ENCODE results near the gene SCRN2.

Gene SCRN2

GRCh38 chr17:47840742-47841487 is at the start of gene SCRN2:
Gene SCRN2 (minus strand): TSS chr17:47841273. CDS start chr17:47840843, 430 bp downstream.
- Mint-ChIP-seq H3K36me3 (peaks cover 6% of the 10 kb centered on the region), H3K9me3 (no peaks in the 10 kb centered on the region), H3K4me1 (peaks cover 29% of the 10 kb centered on the region), H3K27ac (peak within 1 kb of the TSS; percentile 98), H3K4me3 (peak within 1 kb of the TSS; percentile 97)
- peak; percentile 97 to 99 for DNase-seq (ENCODE audit: low spot score in 2 of 2)
- ATAC-seq: peak; percentile 95

DNA sequence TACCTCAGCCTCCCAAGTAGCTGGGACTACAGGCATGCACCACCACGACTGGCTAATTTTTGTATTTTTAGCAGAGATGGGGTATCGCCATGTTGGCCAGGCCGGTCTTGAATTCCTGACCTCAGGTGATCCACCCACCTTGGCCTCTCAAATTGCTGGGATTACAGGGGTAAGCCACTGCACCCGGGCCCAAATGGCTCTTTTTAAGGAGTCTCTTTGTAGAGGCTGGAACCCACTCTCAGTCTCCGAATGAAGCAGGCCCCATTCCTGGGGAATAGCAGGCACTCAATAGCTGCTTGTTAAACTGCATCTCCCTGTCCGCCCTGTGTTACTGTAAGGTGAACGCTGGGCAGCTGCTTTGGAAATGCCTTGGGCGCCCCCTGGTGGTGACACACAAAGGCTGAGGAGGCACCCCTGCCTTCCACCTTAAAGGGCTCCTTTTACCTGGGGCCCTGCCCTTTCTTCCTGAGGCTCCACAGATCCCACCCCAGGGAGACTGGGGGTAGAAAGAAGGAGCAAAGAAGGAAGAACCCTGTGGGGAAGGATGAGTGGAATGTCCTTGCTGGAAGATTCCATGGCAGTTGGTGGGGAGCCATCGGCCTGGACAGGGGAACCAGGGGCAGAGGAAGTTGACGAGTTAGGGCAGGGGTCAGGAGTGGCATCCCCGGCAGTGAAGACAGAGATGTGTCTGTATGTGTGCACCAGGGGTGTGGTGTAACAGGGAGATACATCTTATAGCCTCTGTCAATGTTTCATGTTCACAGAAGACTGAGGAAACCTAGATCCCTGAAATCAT is 48.9 kb upstream of the SCRN2 start:
- DNase-seq (ENCODE audit: low spot score in 2 of 2) (peak; percentile 92 to 95), ATAC-seq (peak; percentile 97)
- H3K4me1 Mint-ChIP-seq: peaks cover 19% of the 10 kb centered on the region
- H3K36me3 Mint-ChIP-seq: no peaks in the 10 kb centered on the region
- no peak overlapping the region for H3K4me3 Mint-ChIP-seq
- H3K9me3 Mint-ChIP-seq: no peaks in the 10 kb centered on the region
- no peak overlapping the region for H3K27ac Mint-ChIP-seq

DNA sequence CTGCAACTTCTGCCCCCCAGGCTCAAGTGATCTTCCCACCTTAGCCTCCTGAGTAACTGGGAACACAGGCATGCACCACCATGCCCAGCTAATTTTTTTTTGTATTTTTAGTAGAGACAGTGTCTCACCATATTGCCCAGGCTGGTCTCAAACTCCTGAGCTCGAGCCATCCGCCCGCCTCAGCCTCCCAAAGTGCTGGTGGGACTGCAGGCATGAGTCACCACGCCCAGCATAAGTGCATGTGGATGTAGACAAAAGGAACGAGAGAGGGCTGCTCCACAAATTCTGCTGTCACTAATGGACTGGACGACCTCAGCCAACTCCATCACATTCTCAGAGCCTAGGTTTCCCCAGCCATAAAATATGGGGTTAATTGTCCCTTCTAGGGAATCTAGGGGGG is 47.2 kb upstream of the SCRN2 start:
- DNase-seq (ENCODE audit: low spot score in 2 of 2) (no peak), ATAC-seq (no peak)
- H3K4me3 Mint-ChIP-seq: no peak overlapping the region
- no peak overlapping the region for H3K27ac Mint-ChIP-seq
- H3K9me3 Mint-ChIP-seq: no peaks in the 10 kb centered on the region
- H3K4me1 Mint-ChIP-seq: peaks cover 8% of the 10 kb centered on the region
- no peaks in the 10 kb centered on the region for H3K36me3 Mint-ChIP-seq

- Mint-ChIP-seq H3K9me3 (no peaks in the 10 kb centered on the region), H3K4me1 (peaks cover 9% of the 10 kb centered on the region), H3K4me3 (no peak overlapping the region), H3K36me3 (no peaks in the 10 kb centered on the region), H3K27ac (no peak overlapping the region)
- DNase-seq (ENCODE audit: low spot score in 2 of 2) (no peak), ATAC-seq (no peak)
Observed at GRCh38 chr17:47884905-47885730, 44.0 kb upstream of the SCRN2 start.

- Mint-ChIP-seq H3K36me3 (no peaks in the 10 kb centered on the region), H3K27ac (no peak overlapping the region), H3K4me1 (peaks cover 6% of the 10 kb centered on the region), H3K9me3 (no peaks in the 10 kb centered on the region), H3K4me3 (no peak overlapping the region)
- DNase-seq (ENCODE audit: low spot score in 2 of 2) (no peak), ATAC-seq (no peak)
Observed at GRCh38 chr17:47884427-47884740, 43.3 kb upstream of the SCRN2 start.

- ATAC-seq: no peak
Observed at GRCh38 chr17:47883589-47884426, 42.7 kb upstream of the SCRN2 start.

DNA sequence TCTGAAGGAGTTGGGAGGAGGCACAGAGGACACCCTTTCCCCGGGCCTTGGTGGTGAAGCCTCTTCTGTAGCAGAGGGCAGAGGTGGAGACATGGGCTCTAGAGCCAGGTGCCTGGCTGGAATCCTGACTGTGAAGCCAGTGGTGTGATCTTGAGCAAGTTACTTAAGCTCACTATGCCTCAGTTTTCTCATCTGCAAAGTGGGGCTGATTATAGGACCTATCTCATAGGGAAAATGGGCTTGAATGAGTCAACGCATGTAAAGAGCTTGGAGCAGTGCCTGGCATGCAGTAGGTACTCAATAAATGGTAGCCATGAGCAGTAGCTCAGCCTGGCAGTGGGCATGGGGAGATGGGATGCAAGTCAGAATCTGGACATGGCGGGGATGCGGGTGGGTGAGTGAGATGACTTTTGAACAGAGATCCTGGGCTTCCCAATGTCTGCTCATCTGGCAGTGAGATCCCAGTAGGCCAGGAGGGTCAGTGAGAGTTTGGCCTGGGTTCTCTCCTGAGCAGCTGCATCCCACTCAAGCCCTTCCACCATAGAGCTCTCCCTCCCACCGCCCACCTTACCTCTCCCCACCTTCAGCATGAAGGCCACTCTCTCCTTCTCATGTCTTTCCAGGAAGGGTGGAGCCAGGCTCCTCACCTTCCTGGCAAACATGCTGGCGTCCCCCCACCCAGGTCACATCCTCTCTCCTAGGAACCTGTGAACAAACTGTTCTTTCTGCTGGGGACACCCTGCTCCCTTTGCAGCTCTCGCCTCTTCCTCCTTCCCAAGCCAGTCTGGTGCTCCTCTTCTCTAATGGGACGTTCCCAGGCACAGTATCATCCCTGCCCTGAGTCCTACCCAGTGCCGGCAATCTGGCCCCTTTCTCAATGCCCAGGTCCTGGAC is 41.9 kb upstream of the SCRN2 start:
- H3K27ac Mint-ChIP-seq: no peak overlapping the region

More at GRCh38 chr17:47883589-47884426, 42.7 kb upstream of the SCRN2 start:
- no peak overlapping the region for H3K4me3 Mint-ChIP-seq
- DNase-seq (ENCODE audit: low spot score in 2 of 2): no peak
- H3K9me3 Mint-ChIP-seq: no peaks in the 10 kb centered on the region
- no peak overlapping the region for H3K27ac Mint-ChIP-seq
- H3K4me1 Mint-ChIP-seq: peaks cover 11% of the 10 kb centered on the region
- H3K36me3 Mint-ChIP-seq: no peaks in the 10 kb centered on the region

DNA sequence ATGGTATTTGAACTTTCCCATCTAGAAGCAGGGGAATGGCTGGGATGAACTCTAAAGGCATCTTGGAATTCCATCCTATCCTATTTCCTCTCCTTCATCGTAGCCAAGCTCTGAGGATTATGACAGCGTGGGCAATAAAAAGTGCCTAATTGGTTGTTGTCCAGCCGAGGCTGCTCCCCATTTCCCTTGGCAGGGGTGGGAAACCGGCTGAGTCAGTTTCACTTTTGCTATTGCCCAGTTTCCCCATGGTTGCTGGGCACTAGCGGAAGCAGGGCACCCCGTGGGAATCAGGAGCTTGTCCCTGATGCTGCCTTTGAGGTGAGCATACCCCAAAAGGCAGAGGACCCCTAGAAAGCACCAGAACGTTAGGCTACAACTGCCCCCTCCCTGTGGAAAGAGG is 41.2 kb upstream of the SCRN2 start:
- Mint-ChIP-seq H3K36me3 (no peaks in the 10 kb centered on the region), H3K4me1 (peaks cover 13% of the 10 kb centered on the region), H3K27ac (no peak overlapping the region), H3K9me3 (no peaks in the 10 kb centered on the region), H3K4me3 (no peak overlapping the region)
- DNase-seq (ENCODE audit: low spot score in 2 of 2) (no peak), ATAC-seq (no peak)

More for the DNA sequence above, 41.9 kb upstream of the SCRN2 start:
- peaks cover 13% of the 10 kb centered on the region for H3K4me1 Mint-ChIP-seq
- DNase-seq (ENCODE audit: low spot score in 2 of 2) (no peak), ATAC-seq (no peak)
- H3K9me3 Mint-ChIP-seq: no peaks in the 10 kb centered on the region
- no peaks in the 10 kb centered on the region for H3K36me3 Mint-ChIP-seq
- no peak overlapping the region for H3K4me3 Mint-ChIP-seq

GRCh38 chr17:47879776-47880454 is 38.8 kb upstream of the SCRN2 start:
- Mint-ChIP-seq H3K9me3 (no peaks in the 10 kb centered on the region), H3K4me1 (peaks cover 13% of the 10 kb centered on the region), H3K36me3 (no peaks in the 10 kb centered on the region), H3K27ac (no peak overlapping the region), H3K4me3 (no peak overlapping the region)
- no peak for DNase-seq (ENCODE audit: low spot score in 2 of 2)
- no peak for ATAC-seq

DNA sequence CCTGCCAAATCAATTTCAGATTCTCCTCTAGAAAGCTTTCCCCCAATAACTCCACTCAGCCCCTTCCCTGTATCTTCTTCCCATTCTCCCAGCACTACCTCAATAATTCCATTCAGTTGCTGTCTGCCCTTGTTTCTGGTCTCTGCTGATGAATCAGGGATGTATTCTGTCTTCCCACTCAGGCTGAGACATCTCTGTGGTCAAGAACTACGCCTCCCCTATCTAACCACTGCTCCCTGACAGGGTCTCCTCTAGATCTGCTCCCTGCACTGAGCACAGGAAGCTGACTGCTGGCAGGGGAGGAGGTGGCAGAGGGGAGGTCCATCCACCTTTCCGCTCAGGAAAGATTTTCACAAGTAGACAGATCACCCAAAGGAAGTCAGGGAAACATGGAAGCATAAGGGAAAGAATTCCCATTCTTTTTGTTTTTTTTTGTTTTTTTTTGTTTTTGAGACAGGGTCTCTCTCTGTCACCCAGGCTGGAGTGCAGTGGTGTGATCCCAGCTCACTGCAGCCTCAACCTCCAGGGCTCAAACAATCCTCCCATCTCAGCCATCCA is 38.0 kb upstream of the SCRN2 start:
- no peaks in the 10 kb centered on the region for H3K36me3 Mint-ChIP-seq
- ATAC-seq (peak; percentile 94), DNase-seq (ENCODE audit: low spot score in 2 of 2) (no peak)
- H3K4me1 Mint-ChIP-seq: peaks cover 13% of the 10 kb centered on the region
- H3K9me3 Mint-ChIP-seq: no peaks in the 10 kb centered on the region
- H3K4me3 Mint-ChIP-seq: no peak overlapping the region
- no peak overlapping the region for H3K27ac Mint-ChIP-seq

DNA sequence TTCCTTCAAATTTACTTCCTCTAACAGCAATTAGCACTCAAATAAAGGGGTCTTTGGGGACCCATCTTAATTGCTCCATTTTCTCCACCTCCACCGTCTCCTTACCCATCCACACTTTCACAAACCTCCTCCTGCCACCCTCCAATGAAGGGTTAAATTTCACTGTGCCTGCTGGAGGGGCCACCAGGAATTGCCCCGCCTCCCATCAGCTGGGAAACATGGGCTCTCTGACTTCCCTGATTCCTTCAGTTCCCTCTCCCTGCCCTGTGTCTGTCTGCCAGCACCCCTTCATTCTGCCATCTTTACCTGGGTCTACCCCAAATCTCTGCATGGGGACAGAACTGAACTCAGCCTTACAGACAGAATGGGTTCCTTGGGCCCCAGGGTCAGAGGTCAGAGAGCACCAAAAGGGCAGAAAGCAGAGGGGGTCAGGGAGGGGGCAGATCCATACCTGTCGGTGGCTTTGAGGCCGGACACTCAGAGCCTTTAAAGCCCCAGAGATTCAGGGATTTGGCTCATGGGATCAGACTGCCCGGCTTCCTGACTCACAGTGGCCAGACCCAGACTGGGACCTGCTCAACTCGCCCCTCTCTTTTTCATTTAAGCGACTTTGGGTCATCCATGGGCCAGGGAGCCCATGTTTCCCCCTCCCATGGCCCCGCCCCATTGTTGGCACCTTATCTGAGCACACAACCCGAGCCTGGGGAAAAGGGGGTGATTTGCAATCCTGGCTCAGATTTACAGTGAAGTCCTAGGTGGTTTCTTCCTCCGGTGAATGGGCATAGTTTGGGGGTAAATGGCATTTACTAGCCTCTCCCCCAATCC is 37.3 kb upstream of the SCRN2 start:
- no peak for DNase-seq (ENCODE audit: low spot score in 2 of 2)
- no peaks in the 10 kb centered on the region for H3K9me3 Mint-ChIP-seq
- no peak overlapping the region for H3K4me3 Mint-ChIP-seq
- ATAC-seq: no peak
- no peak overlapping the region for H3K27ac Mint-ChIP-seq
- H3K36me3 Mint-ChIP-seq: no peaks in the 10 kb centered on the region
- peaks cover 11% of the 10 kb centered on the region for H3K4me1 Mint-ChIP-seq

DNA sequence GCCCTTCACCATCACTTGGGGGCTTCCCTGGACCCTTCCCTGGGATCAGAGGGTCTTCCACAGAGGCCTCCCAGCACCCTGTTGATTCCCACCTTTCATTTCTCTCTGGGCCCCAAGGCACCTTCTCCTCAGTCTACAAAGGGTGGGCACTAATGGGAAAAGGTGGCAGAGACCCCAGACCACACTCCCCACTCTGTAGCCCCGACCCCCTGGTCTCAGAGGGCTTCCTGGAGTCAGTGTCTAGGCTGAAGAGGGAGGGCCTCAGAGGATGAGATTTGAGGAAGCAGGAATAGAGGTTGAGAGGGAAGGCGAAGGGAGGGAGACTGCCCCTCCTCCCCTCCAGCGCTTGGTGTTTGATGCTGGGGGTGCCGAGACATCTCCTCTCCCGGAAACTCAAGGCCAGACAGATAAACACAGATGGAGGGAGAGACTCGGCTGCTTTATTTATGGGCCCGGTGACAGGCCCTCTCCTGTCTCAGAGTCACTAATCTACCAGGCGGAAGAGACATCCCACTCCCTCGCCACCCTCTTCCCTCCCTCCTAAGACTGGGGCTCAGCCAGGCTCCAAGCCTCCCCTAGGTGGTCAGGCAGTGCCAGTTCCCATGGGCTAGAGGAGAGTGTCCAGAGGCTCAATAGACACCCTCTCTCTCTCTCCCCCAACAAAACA is 36.4 kb upstream of the SCRN2 start:
- Mint-ChIP-seq H3K36me3 (no peaks in the 10 kb centered on the region), H3K4me3 (no peak overlapping the region), H3K27ac (no peak overlapping the region), H3K9me3 (no peaks in the 10 kb centered on the region), H3K4me1 (peaks cover 7% of the 10 kb centered on the region)
- DNase-seq (ENCODE audit: low spot score in 2 of 2): no peak
- ATAC-seq: no peak
